SU-DHL-6 (cell line): ENCODE results near the gene MPRIP.

ENCODE experiments used
- H2AFZ ChIP-seq: fragments of 200-600 bp; sonication (generic); 2 replicates; pipeline ENCODE4 v1.6.1; 2014; ENCODE audit warnings: low read depth, mild to moderate bottlenecking, moderate library complexity, mixed read lengths, antibody characterized with exemption, low read length; ENCODE audit not compliant: severe bottlenecking
- H3F3A ChIP-seq: fragments of 200-600 bp; shearing (Covaris generic); 2 replicates; pipeline ENCODE4 v1.6.0; 2016; ENCODE audit warnings: antibody characterized with exemption, mild to moderate bottlenecking; ENCODE audit not compliant: insufficient read depth
- H3K27ac ChIP-seq: fragments of 200-600 bp; sonication (generic); 2 replicates; pipeline ENCODE4 v1.5.1; 2016; ENCODE audit warnings: low read depth, mild to moderate bottlenecking, low read length, moderate library complexity, mixed read lengths
- H3K27me3 ChIP-seq: fragments of 200-600 bp; sonication (generic), shearing (Covaris generic); 2 replicates; pipeline ENCODE4 v1.6.0; 2014; ENCODE audit warnings: mild to moderate bottlenecking, low read length
- H3K36me3 ChIP-seq: fragments of 200-600 bp; sonication (generic); 2 replicates; pipeline ENCODE4 v1.6.1; 2014; ENCODE audit warnings: mild to moderate bottlenecking, low read length, mixed read lengths
- H3K4me2 ChIP-seq: fragments of 300-600, 200-600 bp; shearing (Covaris generic), sonication (generic); 2 replicates; pipeline ENCODE4 v1.6.0; 2014; ENCODE audit warnings: low read length, low read depth, mild to moderate bottlenecking; ENCODE audit not compliant: poor library complexity, severe bottlenecking
- H3K4me3 ChIP-seq: fragments of 200-600 bp; sonication (generic); 2 replicates; pipeline ENCODE4 v1.5.1; 2014; ENCODE audit warnings: antibody characterized with exemption, low read length, mild to moderate bottlenecking, mixed read lengths; ENCODE audit not compliant: insufficient read depth, poor library complexity, severe bottlenecking
- H3K79me2 ChIP-seq: fragments of 200-600 bp; sonication (generic); 2 replicates; pipeline ENCODE4 v1.6.1; 2014; ENCODE audit warnings: mild to moderate bottlenecking, low read length, moderate library complexity; ENCODE audit not compliant: insufficient read depth
- H3K9ac ChIP-seq: fragments of 200-600 bp; sonication (generic); 2 replicates; pipeline ENCODE4 v1.7.0; 2014; ENCODE audit warnings: mild to moderate bottlenecking, low read length
- H3K9me2 ChIP-seq: fragments of 200-600 bp; sonication (generic); replicated peaks from 2 replicates; pipeline ENCODE4 v1.6.1; 2014; ENCODE audit warnings: low read length; ENCODE audit not compliant: insufficient read depth
- H3K9me3 ChIP-seq: fragments of 200-600 bp; sonication (generic); 2 replicates; pipeline ENCODE4 v1.6.1; 2014; ENCODE audit warnings: low read length, mixed read lengths; ENCODE audit not compliant: insufficient read depth
- H4K20me1 ChIP-seq: fragments of 200-600 bp; sonication (generic); 2 replicates; pipeline ENCODE4 v1.6.1; 2014; ENCODE audit warnings: low read depth, mild to moderate bottlenecking, antibody characterized with exemption, low read length, moderate library complexity, mixed read lengths
- CTCF ChIP-seq: fragments of 200-600 bp; sonication (generic); IDR thresholded peaks from one replicate; pipeline ENCODE4 v1.5.1; 2017; ENCODE audit warnings: antibody characterized with exemption, mild to moderate bottlenecking, low read length, moderate library complexity; ENCODE audit not compliant: insufficient read depth, poor library complexity, severe bottlenecking
- EZH2phosphoT487 ChIP-seq: fragments of 200-600 bp; sonication (generic), shearing (Covaris generic); conservative IDR thresholded peaks from 2 replicates; pipeline ENCODE4 v1.6.1; 2018; ENCODE audit warnings: mild to moderate bottlenecking, antibody characterized with exemption, low read length, moderate library complexity, mixed read lengths

The MPRIP gene

GRCh38 chr17:17204635-17205231, 162.5 kb downstream of the MPRIP start:
- H3K4me2 ChIP-seq: peak overlapping the region; percentile 55
- no peaks in the 10 kb centered on the region for H3K9me2 ChIP-seq
- peaks cover 16% of the 10 kb centered on the region; the same call in 1 of the 2 replicates for H3F3A ChIP-seq
- H3K4me3 ChIP-seq: peak overlapping the region; percentile 56
- no peaks in the 10 kb centered on the region for H3K27me3 ChIP-seq
- peak overlapping the region; percentile 68 for H3K9ac ChIP-seq
- H3K9me3 ChIP-seq: no peaks in the 10 kb centered on the region
- no peaks in the 10 kb centered on the region for H3K36me3 ChIP-seq
- H2AFZ ChIP-seq: no peak overlapping the region
- H3K27ac ChIP-seq: no peak overlapping the region
- TF ChIP-seq CTCF (no peak), EZH2phosphoT487 (no peak)
- H3K79me2 ChIP-seq: peaks cover 22% of the 10 kb centered on the region
- no peaks in the 10 kb centered on the region for H4K20me1 ChIP-seq

- peak overlapping the region; percentile 56 for H3K4me3 ChIP-seq
- H3K9ac ChIP-seq: peak overlapping the region; percentile 68
- H3K27me3 ChIP-seq: no peaks in the 10 kb centered on the region
- H3K4me2 ChIP-seq: peak overlapping the region; percentile 55
- H3K9me3 ChIP-seq: no peaks in the 10 kb centered on the region
- no peaks in the 10 kb centered on the region for H4K20me1 ChIP-seq
- H3K9me2 ChIP-seq: no peaks in the 10 kb centered on the region
- TF ChIP-seq EZH2phosphoT487 (no peak), CTCF (no peak)
- H2AFZ ChIP-seq: peak overlapping the region; percentile 39
- H3F3A ChIP-seq: peaks cover 16% of the 10 kb centered on the region; the same call in 1 of the 2 replicates
- H3K27ac ChIP-seq: peak overlapping the region; percentile 74
- no peaks in the 10 kb centered on the region for H3K36me3 ChIP-seq
- peaks cover 22% of the 10 kb centered on the region for H3K79me2 ChIP-seq
Measured at GRCh38 chr17:17205368-17206123, 163.3 kb downstream of the MPRIP start.

- Histone ChIP-seq H2AFZ (peak within 1 kb of the TSS; percentile 39), H4K20me1 (no peaks in the 10 kb centered on the region), H3K27me3 (no peaks in the 10 kb centered on the region), H3K4me2 (peak within 1 kb of the TSS; percentile 55), H3K36me3 (no peaks in the 10 kb centered on the region), H3K79me2 (peaks cover 22% of the 10 kb centered on the region), H3K4me3 (peak within 1 kb of the TSS; percentile 56), H3K27ac (peak within 1 kb of the TSS; percentile 74), H3K9ac (peak within 1 kb of the TSS; percentile 68), H3K9me2 (no peaks in the 10 kb centered on the region), H3K9me3 (no peaks in the 10 kb centered on the region), H3F3A (peaks cover 16% of the 10 kb centered on the region; the same call in 1 of the 2 replicates)
- TF ChIP-seq EZH2phosphoT487 (no peak), CTCF (no peak)
Measured at GRCh38 chr17:17206124-17206912, 164.1 kb downstream of the MPRIP start, which contains the start of gene PLD6. TSS of gene PLD6 (minus strand) at chr17:17206333. CDS start at chr17:17206286, 47 bp downstream.
